Hair follicular keratinocyte (primary cell): ENCODE measurements around the gene SAMD4B. TPM values are rescaled to one million over a fixed set of nuclear protein-coding genes. Genes with fewer than 3 reads are reported as not detected.

ENCODE experiments used
- total RNA-seq: library from RNA; depleted of rRNA; stranded (reverse); fragments of >200 nt; gene quantifications from 2 replicates; pipeline ENCODE4 v1.2.3, GENCODE V29; 2015

Gene SAMD4B
- total RNA-seq: 47.5 and 53.5 TPM in 2 replicates

GRCh38 chr19:39341719-39342604 is at the start of gene SAMD4B:
Gene SAMD4B (plus strand): TSS chr19:39342421. CDS start chr19:39356894, 14,473 bp downstream.

GRCh38 chr19:39296055-39296645 is 46.1 kb upstream of the SAMD4B start, which contains the start of gene IFNL1:
Gene IFNL1 (plus strand): TSS chr19:39296407. CDS start chr19:39296422, 15 bp downstream.

GRCh38 chr19:39390751-39391437 is 48.7 kb downstream of the SAMD4B start, which contains the start of the genes MED29 and PAF1:
Gene MED29 (plus strand): TSS chr19:39391378. CDS start chr19:39391423, 45 bp downstream.
Gene PAF1 (minus strand): TSS chr19:39391106. CDS start chr19:39390864, 242 bp downstream.

GRCh38 chr19:39406656-39407409 is 64.6 kb downstream of the SAMD4B start, which contains the start of gene ZFP36:
Gene ZFP36 (plus strand): TSS chr19:39406847. CDS start chr19:39406905, 58 bp downstream.

DNA sequence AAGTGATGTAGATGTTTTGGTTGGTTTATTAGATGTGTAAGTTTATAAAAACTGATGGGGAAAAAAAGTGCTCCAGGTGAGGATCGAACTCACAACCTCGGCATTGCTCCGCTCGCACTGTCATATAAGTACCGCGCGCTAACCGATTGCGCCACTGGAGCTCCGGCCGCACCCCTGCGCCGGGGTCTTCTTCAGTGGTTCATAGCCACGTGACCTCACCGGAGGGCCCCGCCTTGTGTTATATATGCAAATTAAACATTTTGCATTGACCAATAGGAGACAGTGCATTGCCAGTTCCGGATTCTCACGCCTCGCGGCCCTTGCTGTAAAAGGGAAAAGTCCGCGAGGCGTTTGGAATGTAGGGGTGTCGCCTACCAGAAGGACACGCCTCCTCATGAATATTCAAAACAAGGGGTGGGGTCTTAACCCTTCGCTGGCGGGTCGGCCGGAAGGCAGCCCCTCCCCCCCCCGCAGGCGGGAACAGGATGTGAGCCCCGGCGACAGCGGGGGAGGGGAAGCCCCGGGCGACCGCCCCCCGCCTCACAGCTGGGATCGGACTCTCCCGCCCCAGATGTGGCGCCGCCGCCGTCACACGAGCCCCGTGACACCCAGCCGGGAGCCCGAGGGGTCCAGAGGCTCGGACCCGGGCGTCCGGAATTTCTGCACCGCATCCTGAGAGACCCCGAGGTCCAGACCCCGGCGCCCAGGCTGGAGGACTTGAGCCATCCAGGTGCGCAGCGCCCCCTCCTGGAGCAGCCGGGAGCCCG is 70.1 kb downstream of the SAMD4B start, which contains the start of gene PLEKHG2:
Gene PLEKHG2, plus strand, starts transcription at position 570 of the 767 bp plus-strand sequence. CDS start 1,418 bp downstream, outside the sequence.

Other genes with a start within 250 kb of the SAMD4B start
- 12.6 and 13.7 TPM in 2 replicates for gene PAK4, start 216.6 kb upstream of the SAMD4B start, total RNA-seq
- 0.72 and 1.3 TPM in 2 replicates for gene NCCRP1, start 145.5 kb upstream of the SAMD4B start, total RNA-seq
- not detected in 2 replicates for gene SYCN, start 138.2 kb upstream of the SAMD4B start, total RNA-seq
- gene IFNL3, start 97.4 kb upstream of the SAMD4B start, total RNA-seq: not detected in 2 replicates
- gene IFNL4, start 93.6 kb upstream of the SAMD4B start, total RNA-seq: not detected in 2 replicates
- gene IFNL2, start 74.0 kb upstream of the SAMD4B start, total RNA-seq: not detected in 2 replicates
- not detected in 2 replicates for gene IFNL1, start 46.0 kb upstream of the SAMD4B start, total RNA-seq
- gene LRFN1, start 21.6 kb upstream of the SAMD4B start, total RNA-seq: 0.11 TPM in 1 of 2 replicates, not detected in the other
- gene GMFG, start 6.4 kb upstream of the SAMD4B start, total RNA-seq: not detected in 2 replicates
- 25.3 and 41.4 TPM in 2 replicates for gene PAF1, start 48.7 kb downstream of the SAMD4B start, total RNA-seq
- 30.9 and 33.6 TPM in 2 replicates for gene MED29, start 49.0 kb downstream of the SAMD4B start, total RNA-seq
- 37.7 and 60.0 TPM in 2 replicates for gene ZFP36, start 64.4 kb downstream of the SAMD4B start, total RNA-seq
- 4.1 and 10.5 TPM in 2 replicates for gene PLEKHG2, start 70.2 kb downstream of the SAMD4B start, total RNA-seq
- gene RPS16, start 93.5 kb downstream of the SAMD4B start, total RNA-seq: 1,797 and 2,309 TPM in 2 replicates
- gene SUPT5H, start 103.2 kb downstream of the SAMD4B start, total RNA-seq: 44.0 and 55.0 TPM in 2 replicates
- 86.0 and 123 TPM in 2 replicates for gene TIMM50, start 138.4 kb downstream of the SAMD4B start, total RNA-seq
- gene DLL3, start 156.5 kb downstream of the SAMD4B start, total RNA-seq: 2.0 and 2.6 TPM in 2 replicates
- not detected in 2 replicates for gene SELENOV, start 172.7 kb downstream of the SAMD4B start, total RNA-seq
- 1.8 and 2.1 TPM in 2 replicates for gene EID2B, start 190.4 kb downstream of the SAMD4B start, total RNA-seq
- gene EID2, start 197.7 kb downstream of the SAMD4B start, total RNA-seq: 8.8 and 19.9 TPM in 2 replicates